Myocyte (in vitro differentiated cells): Measurements from ENCODE around the gene KRTAP2-2. TPM values are rescaled to one million over a fixed set of nuclear protein-coding genes. Genes with fewer than 3 reads are reported as not detected.

ENCODE experiments used
- DNase-seq: peaks from one replicate; pipeline ENCODE4 v3.0.0-alpha.2; 2012; ENCODE audit warnings: low read depth
- total RNA-seq: library from RNA; depleted of rRNA; stranded (reverse); fragments of >200 nt; gene quantifications from 2 replicates; pipeline ENCODE4 v1.2.3, GENCODE V29; 2014

Gene KRTAP2-2
- total RNA-seq, 1 donor from 2014 or later: not detected

- DNase-seq: peak; percentile 90
Measured at GRCh38 chr17:41026715-41027471, 28.1 kb downstream of the KRTAP2-2 start, which contains the start of gene KRTAP1-5. TSS of gene KRTAP1-5 (minus strand) at chr17:41027208. CDS start at chr17:41027155, 53 bp downstream.

GRCh38 chr17:41024697-41025096 lies 30.3 kb downstream of the KRTAP2-2 start:
- DNase-seq: no peak

GRCh38 chr17:41020336-41020735 lies 34.7 kb downstream of the KRTAP2-2 start:
- DNase-seq: no peak

DNA sequence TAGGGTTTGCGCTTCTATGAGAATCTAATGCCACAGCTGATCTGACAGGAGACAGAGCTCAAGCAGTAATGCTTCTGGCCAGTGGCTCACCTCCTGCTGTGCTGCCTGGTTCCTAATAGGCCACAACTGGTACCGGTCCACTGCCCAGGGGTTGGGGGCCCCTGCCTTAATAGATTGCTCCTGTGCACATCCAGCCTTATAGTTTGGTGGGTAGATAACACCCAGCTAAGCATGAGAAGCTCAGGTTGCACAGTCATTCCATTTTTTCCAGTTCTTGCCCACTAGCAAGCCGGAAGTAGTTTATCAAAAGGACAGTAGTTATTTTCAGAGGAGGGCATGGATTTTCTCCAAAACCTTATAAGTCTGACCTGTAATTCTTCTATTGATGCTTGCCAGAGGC lies 35.6 kb downstream of the KRTAP2-2 start:
- no peak for DNase-seq

GRCh38 chr17:41018541-41018940 lies 36.5 kb downstream of the KRTAP2-2 start:
- no peak for DNase-seq

- no peak for DNase-seq
Measured at GRCh38 chr17:41016578-41017215, 38.3 kb downstream of the KRTAP2-2 start.

- DNase-seq: no peak
Measured at GRCh38 chr17:41015454-41015853, 39.6 kb downstream of the KRTAP2-2 start.

DNA sequence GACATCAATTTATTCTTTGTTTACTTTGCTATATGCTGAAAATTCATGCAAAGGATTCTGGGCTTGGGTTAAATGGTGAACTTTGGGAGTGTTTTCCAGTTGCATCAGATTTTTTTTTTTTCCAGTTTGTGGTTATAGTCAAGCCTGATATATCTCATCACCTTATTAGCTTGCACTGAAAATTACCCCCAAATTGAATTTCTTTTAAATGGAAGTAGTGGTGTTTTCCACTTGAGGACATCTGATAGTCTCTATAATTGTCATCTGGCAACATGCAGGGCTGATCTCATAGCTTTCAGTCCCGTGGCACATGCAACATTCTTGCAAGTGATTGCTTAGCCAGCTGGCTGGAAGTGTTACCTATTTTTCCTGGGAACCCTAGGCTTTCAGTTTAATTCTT lies 41.4 kb downstream of the KRTAP2-2 start:
- DNase-seq: peak; percentile 81

- no peak for DNase-seq
Measured at GRCh38 chr17:41013181-41013580, 41.8 kb downstream of the KRTAP2-2 start.

- DNase-seq: no peak
Measured at GRCh38 chr17:41012326-41013120, 42.5 kb downstream of the KRTAP2-2 start.

- no peak for DNase-seq
Measured at GRCh38 chr17:41010441-41010840, 44.6 kb downstream of the KRTAP2-2 start.

GRCh38 chr17:41009936-41010335 lies 45.1 kb downstream of the KRTAP2-2 start:
- no peak for DNase-seq

- no peak for DNase-seq
Measured at GRCh38 chr17:41009301-41009760, 45.7 kb downstream of the KRTAP2-2 start.

GRCh38 chr17:41008811-41009210 lies 46.2 kb downstream of the KRTAP2-2 start, which contains the start of gene KRTAP3-1:
TSS of gene KRTAP3-1 (minus strand) at chr17:41009128. CDS start at chr17:41009074, 54 bp downstream.
- DNase-seq: no peak

Other genes with a start within 250 kb of the KRTAP2-2 start
- gene KRT10, start 232.6 kb downstream of the KRTAP2-2 start, total RNA-seq: 29.6 and 36.3 TPM in 2 replicates
- gene KRT12, start 188.0 kb downstream of the KRTAP2-2 start, total RNA-seq: not detected in 2 replicates
- not detected in 2 replicates for gene KRT20, start 170.0 kb downstream of the KRTAP2-2 start, total RNA-seq
- not detected in 2 replicates for gene KRT23, start 117.6 kb downstream of the KRTAP2-2 start, total RNA-seq
- gene KRT39, start 88.3 kb downstream of the KRTAP2-2 start, total RNA-seq: not detected in 2 replicates
- gene KRT40, start 70.9 kb downstream of the KRTAP2-2 start, total RNA-seq: not detected in 2 replicates
- not detected in 2 replicates for gene KRTAP3-3, start 61.1 kb downstream of the KRTAP2-2 start, total RNA-seq
- not detected in 2 replicates for gene KRTAP3-2, start 55.3 kb downstream of the KRTAP2-2 start, total RNA-seq
- not detected in 2 replicates for gene KRTAP3-1, start 46.1 kb downstream of the KRTAP2-2 start, total RNA-seq
- gene KRTAP1-5, start 28.0 kb downstream of the KRTAP2-2 start, total RNA-seq: 0.19 and 0.57 TPM in 2 replicates
- gene KRTAP1-4, start 25.0 kb downstream of the KRTAP2-2 start, total RNA-seq: not detected in 2 replicates
- not detected in 2 replicates for gene KRTAP1-3, start 20.4 kb downstream of the KRTAP2-2 start, total RNA-seq
- 0.21 TPM in 1 of 2 replicates, not detected in the other for gene KRTAP1-1, start 13.8 kb downstream of the KRTAP2-2 start, total RNA-seq
- not detected in 2 replicates for gene KRTAP2-1, start 7.9 kb downstream of the KRTAP2-2 start, total RNA-seq
- gene KRTAP2-3, start 4.9 kb upstream of the KRTAP2-2 start, total RNA-seq: 0.19 TPM in 1 of 2 replicates, not detected in the other
- gene KRTAP2-4, start 10.6 kb upstream of the KRTAP2-2 start, total RNA-seq: not detected in 2 replicates
- not detected in 2 replicates for gene KRTAP4-7, start 28.9 kb upstream of the KRTAP2-2 start, total RNA-seq
- gene KRTAP4-8, start 42.9 kb upstream of the KRTAP2-2 start, total RNA-seq: not detected in 2 replicates
- gene KRTAP4-16, start 47.0 kb upstream of the KRTAP2-2 start, total RNA-seq: not detected in 2 replicates
- gene KRTAP4-9, start 50.2 kb upstream of the KRTAP2-2 start, total RNA-seq: not detected in 2 replicates
- not detected in 2 replicates for gene KRTAP4-11, start 63.1 kb upstream of the KRTAP2-2 start, total RNA-seq
- not detected in 2 replicates for gene KRTAP4-12, start 69.0 kb upstream of the KRTAP2-2 start, total RNA-seq
- not detected in 2 replicates for gene KRTAP4-6, start 85.3 kb upstream of the KRTAP2-2 start, total RNA-seq
- gene KRTAP4-5, start 94.6 kb upstream of the KRTAP2-2 start, total RNA-seq: not detected in 2 replicates
- not detected in 2 replicates for gene KRTAP4-4, start 105.5 kb upstream of the KRTAP2-2 start, total RNA-seq
- gene KRTAP4-3, start 113.0 kb upstream of the KRTAP2-2 start, total RNA-seq: not detected in 2 replicates
- not detected in 2 replicates for gene KRTAP4-2, start 123.0 kb upstream of the KRTAP2-2 start, total RNA-seq
- not detected in 2 replicates for gene KRTAP4-1, start 129.7 kb upstream of the KRTAP2-2 start, total RNA-seq
- gene KRTAP9-1, start 134.7 kb upstream of the KRTAP2-2 start, total RNA-seq: not detected in 2 replicates
- not detected in 2 replicates for gene KRTAP9-2, start 171.4 kb upstream of the KRTAP2-2 start, total RNA-seq
- not detected in 2 replicates for gene KRTAP9-3, start 177.2 kb upstream of the KRTAP2-2 start, total RNA-seq
- not detected in 2 replicates for gene KRTAP9-8, start 182.8 kb upstream of the KRTAP2-2 start, total RNA-seq
- not detected in 2 replicates for gene KRTAP9-4, start 194.5 kb upstream of the KRTAP2-2 start, total RNA-seq
- not detected in 2 replicates for gene KRTAP9-9, start 200.2 kb upstream of the KRTAP2-2 start, total RNA-seq
- gene KRTAP9-6, start 210.1 kb upstream of the KRTAP2-2 start, total RNA-seq: not detected in 2 replicates
- not detected in 2 replicates for gene KRTAP9-7, start 220.5 kb upstream of the KRTAP2-2 start, total RNA-seq
- gene KRTAP29-1, start 247.6 kb upstream of the KRTAP2-2 start, total RNA-seq: not detected in 2 replicates